ENCODE measurements around the gene RPS19.
"Not testable (repeated sequence)": the region's sequence is repeated elsewhere in the genome, so short reads cannot be mapped to it uniquely, and the experiment has no call there.

RPS19 gene

GRCh38 chr19:41902594-41902993 is 42.5 kb downstream of the RPS19 start:
- DNase-seq: no peak

GRCh38 chr19:41903193-41903953 is 43.3 kb downstream of the RPS19 start:
- no peak for DNase-seq

- peak; percentile 98 for DNase-seq
Observed at GRCh38 chr19:41904118-41904870, 44.2 kb downstream of the RPS19 start.

- DNase-seq: no peak
Observed at GRCh38 chr19:41905273-41906002, 45.4 kb downstream of the RPS19 start.

GRCh38 chr19:41906271-41906670 is 46.2 kb downstream of the RPS19 start:
- no peak for DNase-seq

GRCh38 chr19:41906916-41907680 is 47.0 kb downstream of the RPS19 start:
- no peak for DNase-seq

- DNase-seq: no peak
Observed at GRCh38 chr19:41907994-41908615, 48.0 kb downstream of the RPS19 start.

- no peak for DNase-seq
Observed at GRCh38 chr19:41908724-41909464, 48.8 kb downstream of the RPS19 start.

GRCh38 chr19:41909706-41910105 is 49.7 kb downstream of the RPS19 start:
- no peak for DNase-seq

GRCh38 chr19:41910240-41910991 is 50.4 kb downstream of the RPS19 start:
- DNase-seq: no peak

GRCh38 chr19:41910992-41911888 is 51.2 kb downstream of the RPS19 start:
- DNase-seq: no peak

- no peak for DNase-seq
Observed at GRCh38 chr19:41911889-41912731, 52.1 kb downstream of the RPS19 start.

- no peak for DNase-seq
Observed at GRCh38 chr19:41912899-41913537, 53.0 kb downstream of the RPS19 start.

- no peak for DNase-seq
Observed at GRCh38 chr19:41913538-41914423, 53.7 kb downstream of the RPS19 start.

GRCh38 chr19:41914424-41914834 is 54.4 kb downstream of the RPS19 start:
- not testable (repeated sequence) for DNase-seq

- no peak for DNase-seq
Observed at GRCh38 chr19:41915021-41915775, 55.1 kb downstream of the RPS19 start.

All from NCI-H510A (cell line).